Activated CD4-positive, alpha-beta T cell treated with anti-CD3 and anti-CD28 coated beads, Interleukin-2, amount 50 U/mL, for 48 hours (primary cell): Measurements from ENCODE around the gene MSI2.
A peak's percentile ranks its signal among the peaks of the same experiment; 100 is the strongest.
"Not testable (repeated sequence)": the region's sequence is repeated elsewhere in the genome, so short reads cannot be mapped to it uniquely, and the experiment has no call there.

Experiments
- DNase-seq, 2 experiments: peaks; one replicate each; pipeline ENCODE4 v3.0.0-alpha.2; 2020

MSI2 gene

GRCh38 chr17:57294629-57295501 lies 38.5 kb downstream of the MSI2 start:
- DNase-seq = peak in 1 of 2 experiments; percentile 13

GRCh38 chr17:57295526-57296023 lies 39.3 kb downstream of the MSI2 start:
- no peak for DNase-seq

- no peak for DNase-seq
Observed at GRCh38 chr17:57296231-57296630, 39.9 kb downstream of the MSI2 start.

- DNase-seq = no peak
Observed at GRCh38 chr17:57299176-57299575, 42.9 kb downstream of the MSI2 start.

DNA sequence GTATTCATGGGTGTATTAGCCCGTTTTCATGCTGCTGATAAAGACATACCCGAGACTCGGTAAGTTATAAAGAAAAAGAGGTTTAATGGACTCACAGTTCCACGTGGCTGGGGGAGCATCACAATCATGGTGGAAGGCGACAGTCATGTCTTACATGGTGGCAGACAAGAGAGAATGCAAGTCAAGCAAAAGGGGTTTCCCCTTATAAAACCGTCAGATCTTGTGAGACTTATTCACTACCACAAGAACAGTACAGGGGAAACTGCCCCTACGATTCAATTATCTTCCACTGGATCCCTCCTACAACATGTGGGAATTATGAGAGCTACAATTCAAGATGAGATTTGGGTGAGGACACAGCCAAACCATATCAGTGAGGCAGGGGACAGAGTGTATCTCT lies 44.3 kb downstream of the MSI2 start:
- not testable (repeated sequence) for DNase-seq

DNA sequence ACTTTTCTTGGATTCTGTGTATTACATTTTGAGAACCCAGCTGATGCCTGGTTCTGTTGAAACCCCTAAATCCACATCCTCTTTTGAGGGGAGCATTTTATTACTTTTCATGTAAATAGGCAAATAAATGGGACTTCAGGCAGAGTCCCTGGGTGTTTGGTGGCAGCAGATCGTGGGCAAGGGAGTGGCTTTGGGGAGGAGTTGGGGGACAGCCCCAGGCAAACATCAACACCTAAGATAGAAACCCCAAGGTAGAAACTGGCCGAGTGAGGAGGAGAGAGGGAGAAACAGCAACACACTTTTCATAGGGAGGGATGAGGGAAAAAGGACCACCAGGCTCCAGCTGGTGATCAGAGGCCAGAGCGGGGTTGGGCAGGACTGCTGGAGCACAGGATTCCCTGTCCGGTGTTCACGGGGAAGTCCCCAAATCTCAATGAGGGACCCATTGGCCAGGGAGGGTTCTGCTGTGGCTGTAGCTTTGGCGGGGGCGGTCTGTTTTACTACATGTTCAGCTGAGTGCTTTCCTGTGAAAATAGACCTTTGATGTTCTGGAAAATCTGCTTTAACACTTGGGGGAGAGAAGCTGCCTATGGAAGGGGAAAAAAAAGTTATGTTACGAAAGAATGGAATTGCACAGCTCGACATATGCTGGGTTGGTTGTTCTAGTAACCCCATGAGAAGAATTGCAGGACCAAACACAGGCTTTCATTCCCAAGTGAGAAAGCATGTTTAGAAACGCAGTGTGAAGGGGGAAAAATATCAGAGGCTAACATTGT lies 46.6 kb downstream of the MSI2 start:
- DNase-seq = no peak

- no peak for DNase-seq
Observed at GRCh38 chr17:57305144-57305728, 48.9 kb downstream of the MSI2 start.

DNA sequence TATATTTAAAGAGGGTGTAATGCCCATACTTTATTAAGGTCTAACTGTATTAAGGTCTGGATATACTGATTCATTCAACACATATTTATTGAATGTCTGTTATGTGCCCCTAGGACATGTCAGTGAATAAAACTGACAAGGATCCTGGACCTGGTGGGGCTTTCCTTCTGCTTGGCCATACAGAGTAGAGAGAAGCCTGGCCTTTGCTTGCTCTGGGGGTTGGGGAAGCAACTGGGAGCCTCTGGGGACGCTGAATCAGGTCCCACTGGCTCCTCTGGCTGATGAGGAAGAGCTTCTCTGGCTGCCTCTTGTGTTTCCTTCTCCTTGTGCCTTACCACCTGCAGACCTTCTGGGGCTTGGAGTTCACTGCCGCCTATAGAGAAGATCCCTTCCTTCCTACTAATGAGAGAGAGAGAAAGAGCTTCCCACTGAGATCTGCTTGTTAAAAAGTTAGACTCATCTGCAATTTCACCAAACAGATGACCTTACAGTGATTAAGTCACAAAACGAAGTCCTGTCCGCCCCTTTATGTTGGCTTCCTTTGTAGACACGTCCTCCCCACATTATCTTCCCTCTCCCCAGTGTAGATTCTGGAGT lies 49.7 kb downstream of the MSI2 start:
- DNase-seq = no peak

- DNase-seq = no peak
Observed at GRCh38 chr17:57308543-57309186, 52.3 kb downstream of the MSI2 start.

GRCh38 chr17:57309479-57309878 lies 53.2 kb downstream of the MSI2 start:
- no peak for DNase-seq

DNA sequence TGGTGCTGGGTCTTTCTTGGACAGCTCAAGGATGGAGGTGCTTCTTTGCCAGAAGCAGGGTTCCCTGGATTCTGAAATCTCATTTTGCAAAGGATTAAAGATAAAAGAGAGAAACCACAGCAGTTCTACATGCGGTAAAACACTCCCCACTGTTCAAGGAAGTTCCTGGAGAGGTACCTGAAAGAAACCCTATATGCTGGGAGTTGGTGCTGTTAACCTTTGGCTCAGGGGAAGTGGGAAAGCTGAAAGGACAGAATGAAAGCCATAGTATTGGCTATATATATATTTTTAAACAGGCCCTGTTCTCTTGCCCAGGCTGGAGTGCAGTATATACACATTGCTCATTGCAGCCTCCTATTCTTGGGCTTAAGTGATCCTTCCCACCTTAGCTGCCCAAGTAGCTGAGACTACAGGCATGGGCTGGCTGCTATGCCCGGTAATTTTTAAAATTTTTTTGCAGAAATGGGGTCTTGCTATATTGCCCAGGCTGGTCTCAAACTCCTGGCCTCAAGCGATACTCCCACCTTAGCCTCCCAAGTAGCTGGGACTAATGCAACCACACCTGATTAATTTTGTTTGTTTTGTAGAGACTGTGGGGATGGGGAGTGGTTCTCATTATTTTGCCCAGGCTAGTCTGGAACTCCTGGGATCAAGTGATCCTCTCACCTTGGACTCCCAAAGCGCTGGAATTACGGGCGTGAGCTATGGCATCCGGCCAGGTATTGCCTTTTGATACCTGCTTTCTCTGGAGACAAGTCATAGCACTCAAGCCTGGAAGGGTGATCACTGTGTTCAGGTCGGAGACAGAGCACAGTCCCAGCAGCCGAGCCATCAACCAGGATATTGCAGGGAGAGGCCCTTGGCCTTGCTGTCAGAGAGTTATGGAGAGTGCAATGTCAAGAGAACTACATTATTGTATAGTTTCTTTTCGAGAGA lies 55.2 kb downstream of the MSI2 start:
- no peak for DNase-seq

DNA sequence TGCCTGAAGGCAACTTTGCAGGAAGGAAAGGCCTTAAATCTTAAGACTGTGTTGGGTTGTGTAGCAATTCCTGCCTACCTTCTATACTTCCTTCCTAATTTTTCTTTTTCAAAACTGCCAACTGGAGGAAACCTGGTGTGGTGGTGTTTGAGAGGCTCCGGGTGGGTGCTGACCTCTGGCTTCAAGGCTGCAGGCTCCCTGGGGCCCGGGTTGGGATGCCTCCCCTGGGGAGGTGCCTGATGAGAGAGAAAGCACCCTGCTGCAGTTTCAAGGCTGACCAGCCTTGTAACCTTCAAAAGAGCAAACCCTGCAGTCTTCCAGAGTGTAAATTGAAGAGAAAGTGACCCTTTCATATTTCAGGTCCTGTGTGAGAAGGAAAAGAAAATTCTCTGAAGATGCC lies 55.9 kb downstream of the MSI2 start:
- no peak for DNase-seq

GRCh38 chr17:57313097-57313835 lies 56.9 kb downstream of the MSI2 start:
- DNase-seq = no peak

GRCh38 chr17:57315061-57316015 lies 59.0 kb downstream of the MSI2 start:
- DNase-seq = no peak

- no peak for DNase-seq
Observed at GRCh38 chr17:57316361-57316760, 60.0 kb downstream of the MSI2 start.

DNA sequence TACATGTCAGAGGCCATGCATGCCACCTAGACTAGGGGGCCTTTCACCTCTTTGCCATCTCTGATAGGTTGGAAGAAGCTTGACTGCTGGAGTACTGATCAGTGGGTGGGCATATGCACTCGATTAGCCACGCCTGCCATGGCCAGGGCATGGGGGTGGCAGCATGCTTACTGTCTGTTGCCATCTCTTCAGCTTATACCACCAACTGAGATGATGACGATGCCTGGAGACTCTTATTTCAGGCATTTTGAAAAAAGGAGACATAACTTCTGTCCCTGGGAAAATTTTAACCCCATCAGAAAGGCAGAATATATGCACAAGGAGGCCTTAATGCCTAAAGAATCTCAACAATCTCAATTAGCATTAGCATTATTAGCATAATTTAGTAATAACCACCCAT lies 60.8 kb downstream of the MSI2 start:
- DNase-seq = no peak

DNA sequence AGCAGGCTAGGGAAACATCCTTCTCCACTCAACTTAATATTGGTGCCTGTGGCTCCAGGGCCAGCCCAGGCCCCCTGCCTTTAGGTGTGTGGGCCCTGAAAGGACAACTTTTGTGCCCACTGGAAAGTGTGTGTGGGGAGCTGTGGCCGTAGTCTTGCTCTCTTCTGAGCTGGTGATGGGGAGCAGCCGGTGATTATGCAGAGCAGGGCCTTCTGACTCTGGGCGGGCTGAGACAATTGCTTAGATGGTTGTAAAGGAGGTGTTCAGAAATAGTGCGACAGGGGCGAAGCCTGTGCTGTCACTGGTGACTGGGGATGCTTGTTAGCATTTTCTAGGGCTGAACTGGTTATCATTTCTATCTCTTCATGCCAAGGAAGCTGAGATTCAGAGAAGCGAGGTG lies 62.6 kb downstream of the MSI2 start:
- DNase-seq = no peak

GRCh38 chr17:57319806-57320205 lies 63.5 kb downstream of the MSI2 start:
- no peak for DNase-seq

DNA sequence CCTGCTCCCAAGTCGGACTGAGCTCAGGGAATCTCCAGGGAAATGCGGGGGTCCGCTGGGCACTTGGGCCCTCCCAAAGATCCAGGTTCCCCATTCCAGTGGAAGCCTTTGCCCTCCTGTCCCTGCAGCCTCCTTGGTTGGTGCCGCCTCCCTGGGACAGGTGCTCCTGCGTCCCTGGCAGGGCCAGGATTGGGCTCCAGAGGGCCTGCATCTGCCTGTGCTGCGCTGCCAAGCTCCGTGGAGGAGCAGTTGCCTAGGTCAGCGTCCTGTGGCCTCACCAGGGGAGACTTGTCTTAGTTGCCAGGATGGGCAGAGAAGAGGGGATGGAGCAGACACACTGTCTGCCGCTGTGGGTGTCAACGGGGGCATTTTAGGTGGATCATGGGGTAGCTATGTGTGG lies 67.1 kb downstream of the MSI2 start:
- DNase-seq = no peak

DNA sequence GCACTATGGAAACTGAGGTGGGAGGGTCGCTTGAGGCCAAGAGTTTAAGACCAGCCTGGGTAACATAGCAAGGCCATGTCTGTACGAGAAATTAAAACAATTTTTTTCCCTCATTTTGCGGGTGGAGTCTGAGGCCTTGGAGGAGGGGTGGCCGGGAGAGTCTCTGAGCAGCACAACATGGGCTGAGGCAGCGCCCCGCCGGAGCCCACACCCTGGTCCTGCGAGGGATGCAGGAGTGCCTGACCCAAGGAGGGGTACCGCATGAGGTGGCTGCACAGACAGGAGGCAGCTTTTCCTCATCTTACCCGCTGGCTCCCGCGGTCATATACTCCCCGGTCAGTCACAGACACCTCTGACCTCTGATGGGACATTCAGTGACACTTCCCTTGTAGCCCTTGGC lies 67.7 kb downstream of the MSI2 start:
- DNase-seq = no peak
